HG02610 (cell line): ENCODE measurements around the gene SPRR5.
A peak's percentile ranks its signal among the peaks of the same experiment; 100 is the strongest.

ENCODE experiments used
- ATAC-seq: cut with Tn5 transposase; IDR thresholded peaks from one replicate; pipeline ENCODE4 v1.9.1; 2021; ENCODE audit warnings: mild to moderate bottlenecking, moderate library complexity; ENCODE audit not compliant: unreplicated experiment

The SPRR5 gene

GRCh38 chr1:152942161-152942560 lies 4.8 kb upstream of the SPRR5 start:
- no peak for ATAC-seq

- ATAC-seq: no peak
Observed at GRCh38 chr1:152946248-152946647, 758 bp upstream of the SPRR5 start.

- no peak for ATAC-seq
Observed at GRCh38 chr1:152951711-152952110, 4.7 kb downstream of the SPRR5 start.

- no peak for ATAC-seq
Observed at GRCh38 chr1:152953761-152954160, 6.8 kb downstream of the SPRR5 start.

DNA sequence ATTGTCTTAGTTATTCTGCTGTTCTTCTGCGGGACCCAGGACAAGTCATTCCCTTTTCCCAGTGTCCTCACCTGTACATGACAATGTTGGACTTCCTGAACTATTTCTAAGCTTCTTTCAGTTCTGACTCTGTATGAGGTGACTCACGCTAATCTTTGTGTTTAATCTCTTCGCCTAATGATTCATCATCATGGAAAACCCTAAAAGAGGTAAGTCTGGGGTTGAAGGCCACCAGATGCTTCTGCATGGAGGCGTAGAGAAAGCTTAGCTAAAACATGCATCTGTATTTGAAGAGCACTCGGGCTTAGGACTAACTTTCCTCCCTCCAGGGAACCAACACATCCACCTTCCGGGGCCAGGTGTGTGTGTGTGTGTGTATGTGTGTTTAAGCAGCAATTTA lies 7.4 kb downstream of the SPRR5 start:
- no peak for ATAC-seq

- ATAC-seq: no peak
Observed at GRCh38 chr1:152957561-152957960, 10.6 kb downstream of the SPRR5 start.

DNA sequence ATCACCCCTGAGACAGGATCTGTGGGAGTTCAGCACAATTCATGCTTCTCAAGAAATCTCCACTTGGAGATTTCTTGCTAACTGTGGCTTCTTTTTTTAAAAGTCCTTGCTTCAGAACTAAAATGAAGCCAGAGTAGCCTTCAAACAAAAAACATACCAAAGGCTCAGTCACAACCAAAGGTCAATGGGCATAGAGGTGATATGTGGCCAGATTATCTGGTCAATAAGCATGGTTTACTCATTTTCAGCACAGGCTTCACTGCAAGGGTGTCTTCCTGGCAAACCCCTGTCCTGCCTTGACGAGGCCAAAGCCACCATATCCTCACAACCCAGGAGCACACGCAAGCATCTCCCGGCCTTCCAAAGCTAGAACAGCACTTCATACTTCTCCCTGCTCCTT lies 12.3 kb downstream of the SPRR5 start:
- no peak for ATAC-seq

- ATAC-seq: no peak
Observed at GRCh38 chr1:152959801-152960451, 12.9 kb downstream of the SPRR5 start.

DNA sequence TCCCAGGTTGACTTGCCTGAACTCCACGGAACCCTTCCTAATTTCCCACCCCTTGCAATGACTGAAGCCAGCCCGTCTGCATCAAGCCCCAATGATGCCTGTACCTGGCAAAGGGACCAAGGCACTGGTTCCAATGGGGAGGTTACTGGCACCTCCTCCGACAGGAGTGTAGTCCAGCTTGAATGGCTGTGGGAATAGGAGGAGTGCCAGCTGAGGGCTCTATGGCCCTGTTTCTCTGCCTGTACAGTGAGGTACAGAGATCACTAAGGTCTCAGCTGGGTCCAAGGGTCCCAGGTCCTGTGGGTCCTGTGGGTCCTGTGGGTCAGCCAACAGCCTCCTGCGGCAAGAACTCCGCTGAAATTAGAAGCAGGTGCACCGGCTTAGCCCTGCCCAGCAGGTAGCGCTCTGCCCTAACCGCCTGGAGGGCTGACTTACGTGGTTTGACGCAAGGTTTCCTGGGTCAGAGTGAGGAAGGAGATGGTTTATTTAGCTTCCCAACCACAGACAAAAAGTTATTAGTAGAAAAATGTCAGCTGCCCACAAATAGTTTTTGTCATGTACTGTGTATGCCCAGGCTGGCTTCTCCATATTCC lies 13.5 kb downstream of the SPRR5 start:
- ATAC-seq: no peak

DNA sequence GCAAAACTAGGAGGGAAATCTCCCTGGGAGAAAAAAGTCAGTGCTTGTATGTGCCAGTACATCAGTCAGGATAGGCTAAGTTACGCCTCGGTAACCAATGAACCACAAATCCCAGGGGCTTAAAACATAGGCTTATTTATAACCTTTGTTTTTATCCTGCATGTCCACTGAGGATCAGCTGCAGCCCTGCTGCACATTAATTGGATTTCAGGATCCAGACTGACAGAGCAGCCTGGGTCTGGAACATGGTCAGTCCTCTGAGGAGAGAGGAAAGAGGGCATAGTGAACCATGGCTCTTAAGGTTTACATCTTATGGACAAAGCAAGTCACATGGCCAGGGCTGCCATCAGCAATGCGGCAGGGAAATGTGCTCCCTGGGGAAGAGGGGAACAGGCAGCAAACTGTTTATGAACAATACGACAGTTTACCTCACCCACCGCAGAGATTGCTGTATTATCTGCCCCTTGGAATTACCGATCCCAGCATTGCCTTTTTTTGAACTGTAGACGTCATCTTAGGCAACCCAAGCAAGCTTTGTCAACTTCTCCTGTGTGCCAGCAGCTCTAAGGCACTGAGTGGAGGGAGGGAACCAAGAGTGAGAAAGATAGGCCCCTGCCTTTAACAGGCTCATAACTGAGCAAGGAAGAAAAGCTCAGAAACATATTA lies 14.4 kb downstream of the SPRR5 start:
- ATAC-seq: no peak

GRCh38 chr1:152962876-152963415 lies 15.9 kb downstream of the SPRR5 start:
- no peak for ATAC-seq

- ATAC-seq: no peak
Observed at GRCh38 chr1:152964536-152964935, 17.5 kb downstream of the SPRR5 start.

- no peak for ATAC-seq
Observed at GRCh38 chr1:152965853-152966252, 18.8 kb downstream of the SPRR5 start.

- no peak for ATAC-seq
Observed at GRCh38 chr1:152967201-152967600, 20.2 kb downstream of the SPRR5 start.

- ATAC-seq: peak; percentile 74
Observed at GRCh38 chr1:152968248-152968647, 21.2 kb downstream of the SPRR5 start.

DNA sequence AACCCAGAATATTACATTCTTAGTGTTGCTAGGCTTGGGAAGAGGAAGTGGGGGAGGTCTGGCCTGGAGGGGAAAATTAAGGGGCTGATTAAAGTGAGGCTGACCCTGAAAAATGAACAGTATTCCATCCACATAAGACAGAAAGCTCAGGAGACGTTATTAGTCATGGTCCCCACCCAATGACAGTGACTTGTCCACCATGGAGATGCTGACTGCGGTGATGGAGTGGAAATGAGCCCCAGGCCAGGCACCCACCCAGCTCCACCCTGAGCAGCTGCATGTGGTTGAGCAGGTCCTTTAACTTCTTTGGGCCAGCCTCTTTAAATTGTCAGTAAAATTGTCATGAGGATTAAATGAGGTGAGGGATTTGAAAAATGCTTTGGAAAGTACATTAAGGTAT lies 22.0 kb downstream of the SPRR5 start:
- ATAC-seq: no peak

DNA sequence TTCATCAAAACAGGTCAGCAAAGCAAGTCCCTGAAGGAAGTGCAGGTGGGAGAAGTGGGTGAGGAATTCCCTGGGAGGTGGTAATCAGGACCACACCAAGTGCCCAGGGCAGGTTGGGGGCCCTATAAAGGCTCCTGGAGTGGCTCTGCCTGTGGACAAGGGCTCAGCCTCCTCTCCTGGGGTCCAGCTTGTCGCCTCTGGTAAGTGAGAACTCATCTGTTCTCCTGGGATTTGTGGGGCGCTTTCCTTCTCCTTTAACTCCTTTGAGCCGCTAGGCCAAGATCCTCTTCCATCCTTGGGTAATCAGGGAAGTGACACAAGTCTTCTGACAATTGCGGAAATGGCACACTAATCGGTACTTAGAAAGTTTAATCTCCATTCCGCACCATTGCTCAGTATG lies 23.5 kb downstream of the SPRR5 start, which contains the start of gene SPRR4:
Gene SPRR4, plus strand, starts transcription at position 154 of the 400 bp plus-strand sequence. CDS start 1,243 bp downstream, outside the sequence.
- ATAC-seq: no peak

DNA sequence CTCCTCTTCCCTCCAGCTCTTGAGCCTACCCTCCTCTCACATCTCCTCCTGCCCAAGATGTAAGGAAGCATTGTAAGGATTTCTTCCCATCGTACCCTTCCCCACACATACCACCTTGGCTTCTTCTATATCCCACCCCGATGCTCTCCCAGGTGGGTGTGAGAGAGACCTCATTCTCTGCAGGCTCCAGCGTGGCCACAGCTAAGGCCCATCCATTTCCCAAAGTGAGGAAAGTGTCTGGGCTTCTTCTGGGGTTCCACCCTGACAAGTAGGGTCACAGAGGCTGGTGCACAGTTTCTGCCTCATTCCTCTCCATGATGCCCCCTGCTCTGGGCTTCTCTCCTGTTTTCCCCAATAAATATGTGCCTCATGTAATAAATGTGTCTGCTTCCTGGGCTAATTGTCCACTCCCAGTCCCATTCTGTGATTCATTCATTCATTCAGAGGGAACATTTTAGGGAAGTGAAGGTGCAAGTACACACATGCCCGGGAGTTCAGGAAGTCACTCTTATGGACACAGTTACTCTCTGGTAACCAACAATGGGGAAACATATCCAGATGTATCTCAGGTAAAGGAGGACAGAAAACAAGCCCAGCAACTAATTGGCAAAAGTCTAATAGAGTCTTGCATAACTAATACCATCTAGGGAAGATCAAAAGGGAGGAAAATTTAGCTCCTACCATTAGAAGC lies 25.3 kb downstream of the SPRR5 start:
- no peak for ATAC-seq

DNA sequence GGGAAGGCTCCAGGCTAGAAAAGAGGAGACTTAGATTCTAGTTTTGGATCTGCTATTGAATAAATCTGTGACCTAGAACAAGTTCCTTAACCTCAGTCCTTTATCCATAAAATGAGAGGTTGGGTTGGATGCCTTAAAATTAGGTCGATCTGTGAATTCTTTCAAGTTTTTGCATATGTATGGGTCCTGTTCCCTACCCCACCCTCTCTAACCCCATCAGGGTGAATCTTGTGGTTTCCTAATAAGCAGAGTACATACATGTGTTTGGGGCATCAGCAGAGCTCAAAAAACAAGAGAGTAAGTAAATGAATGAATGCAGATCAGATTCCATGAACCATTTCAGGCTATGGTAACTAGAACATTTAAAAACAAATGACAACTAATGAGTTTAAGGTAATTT lies 29.7 kb downstream of the SPRR5 start:
- no peak for ATAC-seq

GRCh38 chr1:152977614-152978013 lies 30.6 kb downstream of the SPRR5 start:
- no peak for ATAC-seq

GRCh38 chr1:152980676-152981075 lies 33.7 kb downstream of the SPRR5 start:
- no peak for ATAC-seq
